Tibial nerve (tissue), 4 donors: Measurements from ENCODE around the gene BTBD9.
"Not testable (repeated sequence)": the region's sequence is repeated elsewhere in the genome, so short reads cannot be mapped to it uniquely, and the experiment has no call there.

ENCODE experiments used
- EP300 ChIP-seq, 2 donors: sonication (generic); formaldehyde crosslinking; IDR thresholded peaks; one replicate each; pipeline ENCODE4 v1.6.1; 2017; ENCODE audit warnings: antibody characterized with exemption in 2 of 2, mild to moderate bottlenecking in 1 of 2
- POLR2A ChIP-seq, 2 donors: fragments of 450-650 bp; IDR thresholded peaks; one replicate each; pipeline ENCODE4 v1.6.1; 2017; ENCODE audit warnings: antibody characterized with exemption in 2 of 2, mild to moderate bottlenecking in 2 of 2, moderate library complexity in 2 of 2
- TF ChIP-seq, protein P1 (sequence below), 5 experiments: fragments of 200-600 bp in 3 of 5; fragments of 450-650 bp in 2 of 5; sonication (generic) in 3 of 5; IDR thresholded peaks; one replicate each; pipeline ENCODE4 v1.5.1; 2016 to 2019; ENCODE audit warnings: antibody characterized with exemption in 5 of 5, mild to moderate bottlenecking in 3 of 5, moderate library complexity in 2 of 5

DNA sequence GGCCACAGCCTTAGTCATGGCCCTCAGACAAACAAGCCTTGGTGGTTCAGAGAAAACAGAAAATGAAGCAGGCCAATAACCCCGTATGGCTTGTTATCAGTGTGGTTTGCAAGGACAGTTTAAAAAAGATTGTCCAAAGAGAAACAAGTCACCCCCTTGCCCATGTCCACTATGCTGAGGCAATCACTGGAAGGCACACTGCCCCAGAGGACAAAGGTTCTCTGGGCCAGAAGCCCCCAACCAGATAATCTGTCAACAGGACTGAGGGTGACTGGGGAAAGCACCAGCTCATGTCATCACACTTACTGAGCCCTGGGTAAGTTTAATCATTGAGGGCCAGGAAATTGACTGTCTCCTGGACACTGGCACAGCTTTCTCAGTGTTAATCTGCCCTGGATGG, 20.4 kb downstream of the BTBD9 start:
- TF ChIP-seq, protein P1, sequence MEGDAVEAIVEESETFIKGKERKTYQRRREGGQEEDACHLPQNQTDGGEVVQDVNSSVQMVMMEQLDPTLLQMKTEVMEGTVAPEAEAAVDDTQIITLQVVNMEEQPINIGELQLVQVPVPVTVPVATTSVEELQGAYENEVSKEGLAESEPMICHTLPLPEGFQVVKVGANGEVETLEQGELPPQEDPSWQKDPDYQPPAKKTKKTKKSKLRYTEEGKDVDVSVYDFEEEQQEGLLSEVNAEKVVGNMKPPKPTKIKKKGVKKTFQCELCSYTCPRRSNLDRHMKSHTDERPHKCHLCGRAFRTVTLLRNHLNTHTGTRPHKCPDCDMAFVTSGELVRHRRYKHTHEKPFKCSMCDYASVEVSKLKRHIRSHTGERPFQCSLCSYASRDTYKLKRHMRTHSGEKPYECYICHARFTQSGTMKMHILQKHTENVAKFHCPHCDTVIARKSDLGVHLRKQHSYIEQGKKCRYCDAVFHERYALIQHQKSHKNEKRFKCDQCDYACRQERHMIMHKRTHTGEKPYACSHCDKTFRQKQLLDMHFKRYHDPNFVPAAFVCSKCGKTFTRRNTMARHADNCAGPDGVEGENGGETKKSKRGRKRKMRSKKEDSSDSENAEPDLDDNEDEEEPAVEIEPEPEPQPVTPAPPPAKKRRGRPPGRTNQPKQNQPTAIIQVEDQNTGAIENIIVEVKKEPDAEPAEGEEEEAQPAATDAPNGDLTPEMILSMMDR (IDR thresholded peaks at IDR 0.05), result not testable (repeated sequence)
- TF ChIP-seq POLR2A, EP300 (IDR thresholded peaks at IDR 0.05): not testable (repeated sequence)
